ENCODE data around the gene TSPAN15. TPM values are rescaled to one million over a fixed set of nuclear protein-coding genes. Genes with fewer than 3 reads are reported as not detected.

TSPAN15 gene
- total RNA-seq, 1 donor from 2014 or later, result 103 TPM

GRCh38 chr10:69554611-69555010 lies 103.3 kb downstream of the TSPAN15 start:
- no peak for ATAC-seq
- intact Hi-C loops (cut with DNase I), result no loop called here
- DNase-seq (ENCODE audit: low spot score), result no peak

Other genes starting within 250 kb of the TSPAN15 start
- 12.0 TPM for gene HKDC1, start 231.1 kb upstream of the TSPAN15 start, total RNA-seq
- 58.3 TPM for gene HK1, start 173.0 kb upstream of the TSPAN15 start, total RNA-seq
- 0.53 TPM for gene TACR2, start 34.5 kb upstream of the TSPAN15 start, total RNA-seq
- not detected for gene NEUROG3, start 122.0 kb downstream of the TSPAN15 start, total RNA-seq
- gene FAM241B, start 178.8 kb downstream of the TSPAN15 start, total RNA-seq, result 6.1 TPM